NCI-H1105 treated with DMSO at 0.1 percent for 48 hours (cell line): ENCODE measurements around the gene HES3.
A peak's percentile ranks its signal among the peaks of the same experiment; 100 is the strongest.

Experiments used
- DNase-seq: peaks from one replicate; lab custom pipeline; 2025; lab: John Stamatoyannopoulos, UW

HES3 gene, protein sequence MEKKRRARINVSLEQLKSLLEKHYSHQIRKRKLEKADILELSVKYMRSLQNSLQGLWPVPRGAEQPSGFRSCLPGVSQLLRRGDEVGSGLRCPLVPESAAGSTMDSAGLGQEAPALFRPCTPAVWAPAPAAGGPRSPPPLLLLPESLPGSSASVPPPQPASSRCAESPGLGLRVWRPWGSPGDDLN

DNA sequence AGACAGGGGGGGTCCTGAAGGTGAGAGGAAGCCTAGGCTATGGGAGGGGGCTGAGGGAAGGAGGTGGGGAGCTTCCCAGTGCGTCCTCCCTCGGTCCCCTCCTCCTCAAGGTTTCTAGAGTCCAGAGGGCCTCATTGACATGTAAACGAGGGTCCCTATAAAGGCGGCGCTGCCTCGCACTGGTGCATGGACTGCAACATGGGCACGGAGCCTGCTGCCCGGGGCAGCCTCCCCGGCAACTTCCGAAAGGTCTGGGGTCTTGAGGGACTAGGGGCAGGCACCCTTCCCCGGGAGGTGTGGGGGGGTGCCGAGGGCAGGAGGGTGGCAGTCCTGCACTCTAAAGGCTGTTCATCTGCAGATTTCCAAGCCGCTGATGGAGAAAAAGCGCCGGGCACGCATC is at the start of gene HES3:
Gene HES3 (plus strand): TSS at position 187 of the 400 bp plus-strand sequence. CDS start 187 bp downstream, at position 374.
- DNase-seq = no peak

GRCh38 chr1:6197746-6198427 is 46.1 kb upstream of the HES3 start:
- DNase-seq = no peak

DNA sequence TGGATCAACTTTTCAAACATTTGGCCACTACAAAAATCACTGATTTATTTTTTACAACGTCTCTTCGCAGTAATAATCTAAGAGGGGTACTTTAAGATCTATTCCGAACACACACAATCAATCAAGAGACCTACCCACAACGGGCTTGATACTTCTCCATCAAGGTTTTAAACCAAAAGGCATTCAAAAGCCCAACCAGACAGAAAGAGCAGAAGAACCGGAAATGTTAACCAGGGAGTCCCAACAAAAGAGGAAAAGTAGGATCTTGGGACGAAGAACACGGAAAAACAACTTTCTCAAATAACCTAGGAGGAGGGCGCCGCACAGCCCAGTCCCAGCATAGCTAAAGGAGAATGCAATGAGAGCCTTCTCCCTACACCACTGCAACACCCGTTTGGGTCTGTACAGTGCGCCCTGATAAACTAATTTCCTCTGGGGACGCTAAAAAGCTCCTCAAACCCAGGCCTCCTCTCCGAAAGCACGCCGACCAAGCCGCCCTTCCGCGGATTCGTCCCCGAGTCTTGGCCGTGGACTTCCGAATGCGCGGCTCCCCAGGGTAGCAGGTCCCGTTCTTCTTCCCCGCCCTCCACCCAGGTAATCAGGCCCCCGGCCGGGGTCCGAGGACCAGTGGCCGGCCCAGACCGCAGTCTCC is 45.2 kb upstream of the HES3 start:
- DNase-seq = no peak

DNA sequence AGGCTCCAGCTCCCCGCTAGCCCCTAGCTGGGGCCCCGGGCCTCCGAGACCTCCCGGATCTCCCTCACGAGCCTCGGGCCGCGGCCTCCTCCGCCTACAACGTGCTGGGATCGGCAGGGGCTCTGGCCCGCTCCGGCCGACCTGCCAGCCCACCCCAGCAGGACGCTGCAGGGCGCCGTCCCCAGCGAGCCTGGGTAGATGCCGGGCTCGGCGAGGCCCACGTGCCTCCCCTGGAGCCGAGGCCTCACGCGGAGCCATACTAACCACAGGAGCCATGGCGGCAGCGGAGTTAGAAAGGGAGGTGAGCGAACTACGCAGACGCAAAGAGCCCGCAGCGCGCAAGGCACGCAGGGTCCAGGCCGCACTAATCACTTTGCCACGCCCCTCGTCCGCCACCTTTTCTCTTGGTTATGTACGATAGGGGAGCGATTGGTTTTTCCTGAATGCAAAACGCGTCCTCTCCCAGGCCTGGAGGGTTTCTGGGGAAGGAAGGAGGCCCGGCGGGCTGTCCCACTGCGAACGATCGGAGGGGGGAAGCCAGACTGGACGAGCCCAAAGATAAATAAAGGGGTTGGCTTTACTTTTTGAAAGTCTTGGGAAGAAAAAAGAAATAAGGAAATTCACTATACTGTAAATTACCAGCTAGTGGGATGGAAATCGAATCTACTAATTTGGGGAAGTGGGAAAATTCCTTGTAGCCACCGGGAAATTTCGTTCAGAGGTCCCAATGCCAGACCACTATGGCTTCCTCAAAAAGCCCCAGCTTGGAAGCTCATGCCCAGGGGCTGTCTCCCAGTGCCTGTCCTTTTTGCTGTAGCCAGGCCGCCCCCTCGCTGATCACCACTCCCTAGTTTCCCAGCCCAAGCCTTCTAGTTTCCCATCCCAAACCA is 44.4 kb upstream of the HES3 start, which contains the start of gene RPL22:
Gene RPL22 (minus strand): TSS at position 298 of the 890 bp plus-strand sequence. CDS start 22 bp downstream, at position 276.
- peak; percentile 99 for DNase-seq

DNA sequence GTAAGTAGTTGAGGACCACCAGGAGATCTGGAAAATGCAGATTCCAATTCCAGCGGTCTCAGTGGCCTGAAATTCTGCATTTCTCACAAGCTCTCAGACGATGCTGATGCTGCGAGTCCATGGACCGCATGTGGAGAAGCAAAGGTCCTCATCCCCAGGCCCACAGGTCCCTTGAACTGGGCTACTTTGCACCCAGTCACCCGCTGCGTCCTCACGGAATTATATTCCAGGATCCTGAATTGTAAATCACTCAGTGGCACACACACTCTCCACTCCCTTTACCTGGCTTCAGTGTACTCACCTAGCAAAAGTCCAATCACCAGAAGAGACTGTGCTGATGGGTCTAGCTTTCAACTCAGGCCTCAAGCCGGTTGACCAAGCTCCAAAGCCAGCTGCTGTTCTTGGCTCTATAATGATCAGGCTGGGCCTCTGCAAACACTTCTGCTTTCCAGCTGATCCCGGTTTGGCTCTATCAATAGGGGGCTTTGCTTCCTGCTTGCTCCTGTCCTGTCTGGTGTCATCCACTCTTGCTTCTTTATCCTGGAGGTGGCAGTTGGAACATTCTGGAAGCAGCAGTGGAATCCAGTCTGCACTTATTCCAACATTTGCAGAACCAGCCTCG is 43.7 kb upstream of the HES3 start:
- no peak for DNase-seq

- no peak for DNase-seq
Measured at GRCh38 chr1:6202256-6202655, 41.7 kb upstream of the HES3 start.

GRCh38 chr1:6205849-6206519 is 38.0 kb upstream of the HES3 start, which contains the start of gene RNF207:
RNF207 (plus strand) TSS chr1:6206119; CDS start chr1:6206536, 417 bp downstream.
- DNase-seq = no peak

DNA sequence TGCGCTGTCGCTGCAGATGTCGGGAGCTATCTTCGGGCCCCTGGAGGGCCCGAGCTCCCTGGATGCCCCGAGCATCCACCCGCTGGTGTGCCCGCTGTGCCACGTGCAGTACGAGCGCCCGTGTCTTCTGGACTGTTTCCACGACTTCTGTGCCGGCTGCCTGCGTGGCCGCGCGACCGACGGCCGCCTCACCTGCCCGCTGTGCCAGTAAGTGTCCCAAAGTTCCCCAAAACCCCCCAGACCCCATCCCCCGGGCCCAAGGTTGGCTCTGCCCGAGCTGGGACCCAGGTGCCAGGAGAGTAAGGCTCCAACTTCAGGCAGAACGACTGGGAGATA is 37.5 kb upstream of the HES3 start:
- no peak for DNase-seq

- DNase-seq = no peak
Measured at GRCh38 chr1:6207075-6207885, 36.7 kb upstream of the HES3 start.

GRCh38 chr1:6207921-6208320 is 36.1 kb upstream of the HES3 start:
- no peak for DNase-seq

DNA sequence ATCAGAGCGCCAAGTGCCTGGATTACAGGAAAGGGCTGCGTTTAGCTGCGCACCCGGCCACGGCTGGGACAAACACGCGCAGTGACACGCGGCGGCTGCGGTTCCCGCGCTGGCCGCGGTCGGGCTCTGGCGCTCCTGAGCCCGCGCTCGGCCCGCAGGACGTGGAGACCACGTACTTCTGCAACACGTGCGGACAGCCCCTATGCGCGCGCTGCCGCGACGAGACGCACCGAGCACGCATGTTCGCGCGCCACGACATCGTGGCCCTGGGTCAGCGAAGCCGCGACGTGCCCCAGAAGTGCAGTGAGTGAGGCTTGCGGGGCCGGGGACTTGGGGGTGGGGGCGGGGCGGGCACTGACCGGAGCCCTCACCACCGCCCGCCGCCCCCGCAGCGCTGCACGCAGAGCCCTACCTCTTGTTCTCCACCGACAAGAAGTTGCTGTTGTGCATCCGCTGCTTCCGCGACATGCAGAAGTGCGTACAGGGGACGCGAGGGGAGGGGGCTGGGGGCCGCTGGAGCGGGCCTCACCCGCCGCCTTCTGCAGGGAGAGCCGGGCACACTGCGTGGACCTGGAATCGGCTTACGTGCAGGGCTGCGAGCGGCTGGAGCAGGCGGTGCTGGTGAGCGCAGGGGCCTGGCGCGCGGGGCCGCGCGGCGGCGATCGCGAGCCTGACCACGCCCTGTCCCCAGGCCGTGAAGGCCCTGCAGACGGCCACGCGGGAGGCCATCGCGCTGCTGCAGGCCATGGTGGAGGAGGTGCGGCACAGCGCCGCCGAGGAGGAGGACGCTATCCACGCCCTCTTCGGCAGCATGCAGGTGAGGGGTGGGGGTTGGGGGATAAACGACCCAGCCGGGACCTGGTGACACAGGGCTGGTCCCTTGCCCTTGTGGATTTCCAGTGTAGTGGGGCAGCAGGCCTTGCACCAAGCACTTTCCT is 35.0 kb upstream of the HES3 start:
- no peak for DNase-seq

GRCh38 chr1:6209661-6210580 is 34.1 kb upstream of the HES3 start:
- no peak for DNase-seq

DNA sequence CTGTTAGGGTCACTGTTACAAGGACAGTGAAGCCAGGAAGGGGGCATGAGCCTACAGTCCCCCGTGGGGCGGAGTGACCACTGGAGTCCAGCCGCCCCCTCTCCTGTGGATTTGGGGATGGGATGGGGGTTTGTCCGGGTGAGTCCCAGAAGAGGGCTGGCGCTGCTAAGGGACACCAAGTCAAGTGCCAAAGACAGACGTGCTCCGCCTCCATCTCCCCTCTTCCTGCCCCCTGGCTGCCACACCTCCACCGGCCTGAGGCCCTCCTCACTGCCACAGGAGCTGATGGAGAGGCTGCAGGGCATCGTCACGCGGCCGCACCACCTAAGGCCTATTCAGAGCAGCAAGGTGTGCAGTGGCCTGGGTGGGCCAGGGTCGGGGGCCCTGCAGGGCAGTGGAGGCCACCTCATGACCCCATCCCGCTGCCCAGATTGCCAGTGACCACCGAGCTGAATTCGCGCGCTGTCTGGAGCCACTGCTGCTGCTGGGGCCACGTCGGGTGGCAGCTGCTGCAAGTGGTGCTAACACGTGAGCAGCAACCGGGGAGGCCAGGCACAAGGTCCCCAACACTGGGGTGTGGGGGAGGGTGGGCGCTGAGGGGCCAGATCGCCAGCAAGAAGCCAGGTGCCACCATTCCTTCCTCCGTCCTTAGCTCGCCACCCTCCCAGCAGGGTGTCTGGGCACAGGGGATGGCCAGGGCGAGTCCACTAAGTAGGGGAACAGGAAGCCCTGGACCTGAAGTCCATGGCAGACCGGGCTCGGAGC is 33.2 kb upstream of the HES3 start:
- DNase-seq = no peak

DNA sequence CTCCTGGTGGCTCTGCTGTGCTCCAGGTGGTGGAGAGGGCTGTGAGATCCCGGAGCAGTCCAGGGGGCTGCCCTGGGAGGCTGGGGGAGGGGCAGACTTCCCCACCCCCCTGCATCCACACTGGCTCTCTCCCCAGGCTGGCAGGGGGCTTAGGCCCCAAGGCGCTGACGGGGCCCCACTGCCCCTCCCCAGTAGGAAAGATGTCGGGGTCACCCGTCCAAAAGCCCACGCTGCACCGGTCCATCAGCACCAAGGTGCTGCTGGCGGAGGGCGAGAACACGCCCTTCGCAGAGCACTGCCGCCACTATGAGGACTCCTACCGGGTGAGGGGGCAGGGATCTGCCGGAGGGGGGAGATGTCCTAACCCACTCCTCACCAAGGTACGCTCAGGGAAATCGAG is 32.2 kb upstream of the HES3 start:
- DNase-seq = no peak

- DNase-seq = no peak
Measured at GRCh38 chr1:6212193-6212959, 31.6 kb upstream of the HES3 start.

DNA sequence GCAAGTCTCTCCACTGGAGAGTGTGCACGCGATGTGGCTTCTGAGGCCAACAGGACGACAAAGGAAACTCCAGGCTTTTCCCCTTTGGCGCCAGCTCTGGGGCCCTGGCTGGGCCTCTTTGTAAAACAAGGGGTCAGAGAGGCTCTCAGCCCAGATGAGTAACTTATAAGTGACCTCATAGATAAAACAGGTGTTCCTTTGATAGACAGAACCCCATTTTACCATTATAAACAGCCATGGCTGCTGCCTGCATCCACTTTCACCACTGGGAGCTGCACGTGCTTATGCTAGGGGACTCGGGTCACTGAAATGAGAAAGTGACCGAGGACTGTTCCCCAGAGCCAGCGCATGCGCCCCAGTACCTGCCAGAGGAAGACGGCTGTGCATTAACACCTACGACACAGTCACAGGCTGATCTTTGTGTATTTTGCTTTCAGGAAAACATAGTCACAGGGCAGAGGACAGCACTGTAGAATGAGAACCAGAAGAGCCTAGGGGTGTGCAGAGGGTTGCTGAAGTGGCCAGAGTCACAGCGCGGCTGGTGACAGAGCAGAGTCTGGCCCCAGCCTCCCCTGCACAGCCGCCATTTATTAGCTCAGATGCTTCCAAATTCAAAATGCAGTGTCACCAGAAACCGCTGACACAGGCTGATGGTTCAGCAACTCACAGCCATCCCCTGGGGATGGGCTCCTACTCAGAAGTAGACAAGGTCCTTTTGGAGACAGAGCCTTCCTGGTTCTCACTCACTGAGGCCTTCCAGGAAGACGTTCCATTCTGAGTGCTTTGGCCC is 25.4 kb upstream of the HES3 start:
- no peak for DNase-seq
